Transverse colon (tissue), 4 donors: Measurements from ENCODE around the gene CAB39L.

Experiments
- EP300 ChIP-seq: sonication (generic); formaldehyde crosslinking; IDR thresholded peaks from one replicate; pipeline ENCODE4 v1.6.1; 2017; ENCODE audit warnings: antibody characterized with exemption, low read depth
- POLR2A ChIP-seq: fragments of 450-650 bp; IDR thresholded peaks from one replicate; pipeline ENCODE4 v1.6.1; 2016; ENCODE audit warnings: antibody characterized with exemption, mild to moderate bottlenecking, moderate library complexity
- POLR2AphosphoS5 ChIP-seq, 3 donors: sonication (generic); formaldehyde crosslinking; IDR thresholded peaks; one replicate each; pipeline ENCODE4 v1.6.1; 2016; ENCODE audit warnings: antibody characterized with exemption in 3 of 3
- TF ChIP-seq, protein P1 (sequence below), 5 experiments: fragments of 200-600 bp in 3 of 5; fragments of 450-650 bp in 2 of 5; sonication (generic) in 3 of 5; IDR thresholded peaks; 1 replicate in 2 of 5; 2 replicates in 3 of 5; pipeline ENCODE4 v1.5.1; 2016 to 2017; ENCODE audit warnings: antibody characterized with exemption in 5 of 5, inconsistent platforms in 3 of 5, mild to moderate bottlenecking in 2 of 5, moderate library complexity in 1 of 5

DNA sequence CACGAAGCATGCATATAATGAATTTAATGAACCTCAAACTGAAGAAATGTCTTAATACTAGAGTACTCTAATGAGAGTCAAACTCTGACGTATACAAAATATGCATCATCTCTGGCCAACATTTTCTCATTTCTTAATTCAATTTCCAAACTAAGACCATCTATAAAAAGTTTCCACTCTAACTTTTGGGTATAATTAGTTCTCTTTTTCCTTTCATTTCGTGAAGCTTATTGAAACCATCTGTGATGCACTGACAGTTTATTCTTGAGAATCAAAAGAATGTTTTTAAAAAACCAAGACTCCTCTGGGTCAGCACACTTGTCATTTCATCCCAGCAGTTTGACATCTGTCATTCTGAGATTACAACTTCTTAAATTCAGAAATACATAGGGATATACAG is 90.0 kb downstream of the CAB39L start:
- TF ChIP-seq, protein P1, sequence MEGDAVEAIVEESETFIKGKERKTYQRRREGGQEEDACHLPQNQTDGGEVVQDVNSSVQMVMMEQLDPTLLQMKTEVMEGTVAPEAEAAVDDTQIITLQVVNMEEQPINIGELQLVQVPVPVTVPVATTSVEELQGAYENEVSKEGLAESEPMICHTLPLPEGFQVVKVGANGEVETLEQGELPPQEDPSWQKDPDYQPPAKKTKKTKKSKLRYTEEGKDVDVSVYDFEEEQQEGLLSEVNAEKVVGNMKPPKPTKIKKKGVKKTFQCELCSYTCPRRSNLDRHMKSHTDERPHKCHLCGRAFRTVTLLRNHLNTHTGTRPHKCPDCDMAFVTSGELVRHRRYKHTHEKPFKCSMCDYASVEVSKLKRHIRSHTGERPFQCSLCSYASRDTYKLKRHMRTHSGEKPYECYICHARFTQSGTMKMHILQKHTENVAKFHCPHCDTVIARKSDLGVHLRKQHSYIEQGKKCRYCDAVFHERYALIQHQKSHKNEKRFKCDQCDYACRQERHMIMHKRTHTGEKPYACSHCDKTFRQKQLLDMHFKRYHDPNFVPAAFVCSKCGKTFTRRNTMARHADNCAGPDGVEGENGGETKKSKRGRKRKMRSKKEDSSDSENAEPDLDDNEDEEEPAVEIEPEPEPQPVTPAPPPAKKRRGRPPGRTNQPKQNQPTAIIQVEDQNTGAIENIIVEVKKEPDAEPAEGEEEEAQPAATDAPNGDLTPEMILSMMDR (IDR thresholded peaks at IDR 0.05): no peak
- TF ChIP-seq POLR2A: no peak
- TF ChIP-seq EP300: no peak
- TF ChIP-seq POLR2AphosphoS5 (IDR thresholded peaks at IDR 0.05): no peak
